ENCODE measurements around the gene NRP1. TPM values are rescaled to one million over a fixed set of nuclear protein-coding genes. Genes with fewer than 3 reads are reported as not detected.

NRP1 gene
- total and polyA plus RNA-seq, 2 of the 8 experiments (the other 6 are each of a cell fraction or from before 2014, with no cell fraction given) = 1.2 to 2.1 TPM

DNA sequence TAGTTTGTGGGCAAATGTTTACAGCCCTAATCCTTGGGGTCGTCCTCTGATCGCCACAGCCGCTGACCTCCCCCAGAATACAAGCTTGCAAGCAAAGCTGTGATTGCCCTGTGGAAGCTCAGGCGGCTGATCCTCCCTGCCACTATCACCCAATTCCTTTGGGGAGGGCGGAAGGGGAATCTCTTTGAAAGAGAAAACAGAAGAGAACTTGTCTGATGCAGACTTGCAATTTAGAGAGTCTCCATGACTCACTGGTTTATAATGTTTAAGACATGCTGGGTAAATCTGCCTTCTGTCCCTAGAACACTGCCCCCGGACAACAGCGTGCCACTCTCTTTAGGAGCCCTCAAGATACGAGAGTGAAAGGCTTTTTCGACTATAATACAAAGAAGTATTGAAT lies 75.5 kb downstream of the NRP1 start:
- no peak overlapping the region for H2BK20ac ChIP-seq (ENCODE audit: low read length)
- H3K79me1 ChIP-seq (ENCODE audit: low read depth, low read length) = no peaks in the 10 kb centered on the region
- peaks cover 0 to 3% (median 0%) of the 10 kb centered on the region in 4 experiments; a peak in 1 of 7 replicates for H3K4me1 ChIP-seq (replicated peaks in 1 of 4; ENCODE audit: control insufficient read depth in 3 of 4, insufficient read depth in 4 of 4, low read length in 3 of 4)
- TF ChIP-seq SIN3A (conservative IDR thresholded peaks at IDR 0.05 in 1 of 2, IDR thresholded peaks at IDR 0.05 in 1 of 2; ENCODE audit: low read depth in 1 of 2, low read length in 2 of 2) = no peak
- TF ChIP-seq BCL11A (IDR thresholded peaks at IDR 0.05; ENCODE audit: low read depth in 2 of 2, low read length in 2 of 2) = no peak
- TF ChIP-seq SP4 (IDR thresholded peaks at IDR 0.05; ENCODE audit: low read length) = no peak
- TF ChIP-seq ZNF274 (IDR thresholded peaks at IDR 0.05; ENCODE audit: borderline replicate concordance, extremely low read depth, low read length) = no peak
- TF ChIP-seq TCF12 (IDR thresholded peaks at IDR 0.05; ENCODE audit: low read depth, low read length) = no peak
- no peak for TF ChIP-seq ATF3 (IDR thresholded peaks at IDR 0.05; ENCODE audit: insufficient read depth, low read depth, low read length)
- no peak for TF ChIP-seq CBX8 (IDR thresholded peaks at IDR 0.05; ENCODE audit: borderline replicate concordance, low read depth, low read length)
- no peak for TF ChIP-seq CEBPB (IDR thresholded peaks at IDR 0.05; ENCODE audit: low read depth, low read length)
- TF ChIP-seq SP1 (IDR thresholded peaks at IDR 0.05; ENCODE audit: low read depth, low read length) = no peak
- no peak for TF ChIP-seq SP2 (IDR thresholded peaks at IDR 0.05; ENCODE audit: low read length)
- no peak for TF ChIP-seq ASH2L (IDR thresholded peaks at IDR 0.05; ENCODE audit: low read length)
- no peak for TF ChIP-seq MAX (IDR thresholded peaks at IDR 0.05)
- no peak for TF ChIP-seq KDM4A (IDR thresholded peaks at IDR 0.05; ENCODE audit: low read depth, low read length, severe bottlenecking)
- no peak for TF ChIP-seq BACH1 (IDR thresholded peaks at IDR 0.05; ENCODE audit: low read length)
- no peak for TF ChIP-seq FOSL1 (IDR thresholded peaks at IDR 0.05; ENCODE audit: insufficient read depth, low read depth, low read length)
- no peaks in the 10 kb centered on the region for H3K79me2 ChIP-seq (ENCODE audit: control insufficient read depth in 1 of 2, insufficient read depth in 2 of 2, low read length in 2 of 2)
- no peak overlapping the region for H4K8ac ChIP-seq (ENCODE audit: extremely low read depth, insufficient read depth, low read length)
- no peak overlapping the region; a peak in 1 of 7 replicates for H3K9ac ChIP-seq (replicated peaks in 1 of 4; ENCODE audit: extremely low read depth in 1 of 4, low read depth in 3 of 4, low read length in 3 of 4)
- no peak overlapping the region for H2AK5ac ChIP-seq (ENCODE audit: low read depth, low read length)
- no peak overlapping the region for H2BK120ac ChIP-seq (replicated peaks; ENCODE audit: low read depth, low read length)
- H3K23me2 ChIP-seq (ENCODE audit: low read depth, low read length) = no peaks in the 10 kb centered on the region
- H3K9me3 ChIP-seq (ENCODE audit: insufficient read depth in 2 of 2, low read depth in 1 of 2, low read length in 1 of 2) = no peaks in the 10 kb centered on the region
- no peak overlapping the region for H3K4me2 ChIP-seq (ENCODE audit: insufficient read depth in 1 of 2, low read depth in 2 of 2, low read length in 2 of 2)
- no peaks in the 10 kb centered on the region for H3K27me3 ChIP-seq (replicated peaks in 1 of 4; ENCODE audit: control insufficient read depth in 3 of 4, extremely low read depth in 1 of 4, insufficient read depth in 3 of 4, low read length in 3 of 4)
- ChIA-PET POLR2A (ENCODE audit: partially characterized antibody) (no interaction called here), CTCF (ENCODE audit: partially characterized antibody) (no interaction called here)
- H2BK15ac ChIP-seq (ENCODE audit: low read length) = no peak overlapping the region
- H3K27ac ChIP-seq (ENCODE audit: low read depth, low read length) = no peak overlapping the region
- no peak overlapping the region for H3K4me3 ChIP-seq (ENCODE audit: extremely low read depth in 1 of 4, insufficient read depth in 2 of 4, low read depth in 3 of 4, low read length in 4 of 4)
- H2BK12ac ChIP-seq (ENCODE audit: low read depth, low read length) = no peak overlapping the region
- H4K20me1 ChIP-seq (replicated peaks in 1 of 2; ENCODE audit: control insufficient read depth in 1 of 2, insufficient read depth in 2 of 2, low read length in 2 of 2) = no peaks in the 10 kb centered on the region
- no peak overlapping the region for H3K18ac ChIP-seq (ENCODE audit: extremely low read depth, low read length)
- H3K4ac ChIP-seq (replicated peaks; ENCODE audit: insufficient read length, low read depth, low read length) = no peak overlapping the region
- no peak overlapping the region for H2AFZ ChIP-seq (ENCODE audit: low read length)
- DNase-seq (ENCODE audit: low read depth in 1 of 2, low spot score in 2 of 2) (no peak), FAIRE-seq (no peak)
- no peaks in the 10 kb centered on the region for H3K36me3 ChIP-seq (ENCODE audit: control insufficient read depth in 2 of 4, insufficient read depth in 4 of 4, low read length in 3 of 4)
- H4K5ac ChIP-seq (ENCODE audit: insufficient read length, low read depth, low read length) = no peak overlapping the region
- H4K91ac ChIP-seq (replicated peaks; ENCODE audit: insufficient read length, low read length) = no peak overlapping the region
- H3K23ac ChIP-seq (ENCODE audit: insufficient read length) = no peak overlapping the region
- no peak overlapping the region for H2BK5ac ChIP-seq (ENCODE audit: low read depth, low read length)
- no peak overlapping the region for H3K56ac ChIP-seq (replicated peaks; ENCODE audit: insufficient read length, low read depth, low read length)
- 76% methylated on average over 9 of the region's 9 CpGs; no CpG with 5 or more reads in 1 of the 2 experiments for WGBS, 2 experiments (ENCODE audit: extremely low coverage in 1 of 2, insufficient coverage in 1 of 2, insufficient read length in 1 of 2, insufficient replicate concordance in 2 of 2, low coverage in 1 of 2, low lambda C conversion rate in 2 of 2, missing lambda C conversion rate in 1 of 2)
- H3K14ac ChIP-seq (ENCODE audit: insufficient read length) = no peak overlapping the region
